Measurements from ENCODE around the gene PRKAG2. TPM values are rescaled to one million over a fixed set of nuclear protein-coding genes. Genes with fewer than 3 reads are reported as not detected.

The PRKAG2 gene
- total and polyA plus RNA-seq, 2 experiments from 2014 or later: 9.1 to 14.9 TPM

- Histone ChIP-seq H3K27me3 (ENCODE audit: insufficient read depth) (no peaks in the 10 kb centered on the region), H3K4me1 (ENCODE audit: insufficient read depth) (peaks cover 4% of the 10 kb centered on the region; the same call in 1 of the 2 replicates), H3K79me2 (replicated peaks; ENCODE audit: insufficient read depth) (no peaks in the 10 kb centered on the region), H3K4me3 (no peak overlapping the region), H2AFZ (no peak overlapping the region), H3K4me2 (no peak overlapping the region), H4K20me1 (replicated peaks; ENCODE audit: insufficient read depth) (no peaks in the 10 kb centered on the region), H3K9me2 (ENCODE audit: insufficient read depth) (no peaks in the 10 kb centered on the region), H3K36me3 (ENCODE audit: insufficient read depth) (no peaks in the 10 kb centered on the region), H3F3A (replicated peaks; ENCODE audit: low read depth) (no peaks in the 10 kb centered on the region), H3K27ac (ENCODE audit: low read depth) (no peak overlapping the region)
- no peak for DNase-seq (ENCODE audit: low spot score)
- H3K36me3 Mint-ChIP-seq (ENCODE audit: low read depth): no peaks in the 10 kb centered on the region
- peaks cover 17% of the 10 kb centered on the region for H3K27me3 Mint-ChIP-seq (ENCODE audit: insufficient read depth, low read depth, poor library complexity)
- H3K4me3 Mint-ChIP-seq: no peak overlapping the region
- H3K4me1 Mint-ChIP-seq: peaks cover 27% of the 10 kb centered on the region
- no peaks in the 10 kb centered on the region for H3K9me3 Mint-ChIP-seq
- H3K27ac Mint-ChIP-seq: no peak overlapping the region
- no peak for TF ChIP-seq JUNB (IDR thresholded peaks at IDR 0.05; ENCODE audit: unreplicated experiment)
- no peak for TF ChIP-seq ZNF462 (CRISPR knock-in tag; IDR thresholded peaks at IDR 0.05)
- no peak for TF ChIP-seq CREB1 (CRISPR knock-in tag; IDR thresholded peaks at IDR 0.05; ENCODE audit: low read depth)
- no peak for TF ChIP-seq CTCF (conservative IDR thresholded peaks at IDR 0.05; ENCODE audit: low read depth in 2 of 2)
- no peak for ATAC-seq
Measured at GRCh38 chr7:151817981-151818673, 58.8 kb downstream of the PRKAG2 start.
